Thyroid gland (tissue), 4 donors: Measurements from ENCODE around the gene PSKH1.

Source experiments
- CTCF ChIP-seq, 6 experiments: fragments of 200-600 bp in 3 of 6; fragments of 450-650 bp in 3 of 6; sonication (generic) in 3 of 6; IDR thresholded peaks; one replicate each; pipeline ENCODE4 v1.5.1; 2016 to 2019; ENCODE audit warnings: antibody characterized with exemption in 6 of 6, mild to moderate bottlenecking in 2 of 6, inconsistent platforms in 1 of 6, moderate library complexity in 1 of 6
- POLR2A ChIP-seq, 2 donors: fragments of 450-650 bp; IDR thresholded peaks; one replicate each; pipeline ENCODE4 v1.6.1; 2017; ENCODE audit warnings: antibody characterized with exemption in 2 of 2, mild to moderate bottlenecking in 2 of 2, moderate library complexity in 1 of 2

DNA sequence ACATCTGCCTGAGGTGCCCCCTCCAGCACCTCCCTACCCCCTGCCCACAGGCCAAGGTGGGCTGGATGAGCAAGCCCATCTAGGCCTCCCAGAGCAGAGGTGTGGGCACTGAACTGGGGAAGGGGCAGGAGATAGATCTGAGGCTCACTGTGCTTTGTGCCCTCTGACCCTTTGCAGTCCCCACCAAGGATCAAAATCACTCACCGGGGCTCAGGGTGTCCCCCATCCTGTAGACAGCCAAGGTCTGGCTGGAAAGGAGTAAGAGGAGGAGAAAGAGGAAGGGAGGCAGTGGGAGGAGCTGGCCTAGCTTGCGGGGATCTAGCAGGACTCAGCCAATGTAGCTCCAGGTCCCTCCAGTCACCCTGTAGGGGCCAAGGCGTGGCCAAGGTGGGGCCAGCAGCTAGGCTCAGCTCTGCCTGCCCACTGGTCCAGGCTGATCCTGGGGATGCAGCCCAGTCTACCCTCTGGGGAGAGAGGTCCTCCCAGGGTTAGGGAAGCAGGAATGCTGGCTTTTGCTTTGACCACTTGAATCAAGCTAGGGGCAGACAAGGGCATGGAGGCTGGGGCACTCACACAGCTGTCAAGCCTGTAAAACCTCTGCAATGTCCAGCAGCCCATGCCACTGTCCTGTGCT, 73.6 kb downstream of the PSKH1 start:
- no peak for TF ChIP-seq POLR2A (IDR thresholded peaks at IDR 0.05)
- no peak for TF ChIP-seq CTCF (IDR thresholded peaks at IDR 0.05)
